ENCODE results near the gene ENTREP3. TPM values are rescaled to one million over a fixed set of nuclear protein-coding genes. Genes with fewer than 3 reads are reported as not detected.

ENTREP3 gene
- polyA plus RNA-seq, 1 donor (not counting 4 experiments of a cell fraction or from before 2014, with no cell fraction given) = 8.8 TPM

DNA sequence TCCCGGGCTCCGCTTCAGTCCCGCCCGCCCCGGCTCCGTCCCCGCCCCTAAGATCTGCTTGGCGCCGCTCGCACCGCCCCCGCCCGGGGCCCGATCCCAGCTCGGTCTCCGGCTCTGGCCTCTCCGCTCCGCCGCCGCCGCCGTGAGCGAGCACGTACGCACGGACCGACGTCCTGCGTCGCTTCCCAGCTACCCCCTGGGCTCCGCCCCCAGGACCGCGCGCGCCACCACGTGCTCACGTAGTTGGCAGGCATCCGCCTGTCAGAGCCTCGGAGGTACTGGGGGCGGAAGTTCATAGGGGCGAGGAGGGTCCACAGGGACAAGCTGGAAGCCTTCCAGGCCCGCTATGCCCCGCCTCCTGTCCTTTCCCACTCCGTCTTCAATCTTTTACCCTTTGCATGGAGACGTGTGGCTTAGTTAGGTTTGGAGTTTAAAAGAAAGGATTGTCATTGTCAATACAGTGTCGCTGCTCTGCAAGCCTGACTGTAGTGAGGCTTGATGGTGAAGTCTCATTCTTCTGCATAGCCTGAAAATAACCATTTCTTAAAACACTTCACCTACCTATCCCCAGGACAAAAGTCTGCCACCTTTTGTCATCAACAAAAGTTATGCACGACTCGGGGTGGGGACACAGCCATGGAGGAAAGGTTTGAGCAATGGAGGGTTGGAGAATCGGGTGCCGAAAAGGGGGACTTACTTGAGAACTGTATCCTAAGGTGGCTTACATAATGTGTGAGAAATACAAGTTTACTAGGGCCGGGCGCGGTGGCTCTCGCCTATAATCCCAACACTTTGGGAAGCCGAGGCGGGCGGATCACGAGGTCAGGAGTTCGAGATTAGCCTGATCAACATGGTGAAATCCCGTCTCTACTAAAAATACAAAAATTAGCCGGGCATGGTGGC is 18.3 kb upstream of the ENTREP3 start, which contains the start of gene CLK2:
Gene CLK2, minus strand, starts transcription at position 162 of the 903 bp plus-strand sequence. CDS start 2,527 bp downstream, outside the sequence.
- FAIRE-seq = no peak
- no peak for TF ChIP-seq EZH2 (IDR thresholded peaks at IDR 0.05; ENCODE audit: low read length)
- TF ChIP-seq, protein P1, sequence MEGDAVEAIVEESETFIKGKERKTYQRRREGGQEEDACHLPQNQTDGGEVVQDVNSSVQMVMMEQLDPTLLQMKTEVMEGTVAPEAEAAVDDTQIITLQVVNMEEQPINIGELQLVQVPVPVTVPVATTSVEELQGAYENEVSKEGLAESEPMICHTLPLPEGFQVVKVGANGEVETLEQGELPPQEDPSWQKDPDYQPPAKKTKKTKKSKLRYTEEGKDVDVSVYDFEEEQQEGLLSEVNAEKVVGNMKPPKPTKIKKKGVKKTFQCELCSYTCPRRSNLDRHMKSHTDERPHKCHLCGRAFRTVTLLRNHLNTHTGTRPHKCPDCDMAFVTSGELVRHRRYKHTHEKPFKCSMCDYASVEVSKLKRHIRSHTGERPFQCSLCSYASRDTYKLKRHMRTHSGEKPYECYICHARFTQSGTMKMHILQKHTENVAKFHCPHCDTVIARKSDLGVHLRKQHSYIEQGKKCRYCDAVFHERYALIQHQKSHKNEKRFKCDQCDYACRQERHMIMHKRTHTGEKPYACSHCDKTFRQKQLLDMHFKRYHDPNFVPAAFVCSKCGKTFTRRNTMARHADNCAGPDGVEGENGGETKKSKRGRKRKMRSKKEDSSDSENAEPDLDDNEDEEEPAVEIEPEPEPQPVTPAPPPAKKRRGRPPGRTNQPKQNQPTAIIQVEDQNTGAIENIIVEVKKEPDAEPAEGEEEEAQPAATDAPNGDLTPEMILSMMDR (optimal IDR thresholded peaks at IDR 0.05 in 1 of 3, IDR thresholded peaks at IDR 0.05 in 1 of 3, conservative IDR thresholded peaks at IDR 0.05 in 1 of 3; ENCODE audit: extremely low read depth in 1 of 3, insufficient read depth in 2 of 3, low read length in 3 of 3) = peak in 1 of 3 experiments; percentile 16

DNA sequence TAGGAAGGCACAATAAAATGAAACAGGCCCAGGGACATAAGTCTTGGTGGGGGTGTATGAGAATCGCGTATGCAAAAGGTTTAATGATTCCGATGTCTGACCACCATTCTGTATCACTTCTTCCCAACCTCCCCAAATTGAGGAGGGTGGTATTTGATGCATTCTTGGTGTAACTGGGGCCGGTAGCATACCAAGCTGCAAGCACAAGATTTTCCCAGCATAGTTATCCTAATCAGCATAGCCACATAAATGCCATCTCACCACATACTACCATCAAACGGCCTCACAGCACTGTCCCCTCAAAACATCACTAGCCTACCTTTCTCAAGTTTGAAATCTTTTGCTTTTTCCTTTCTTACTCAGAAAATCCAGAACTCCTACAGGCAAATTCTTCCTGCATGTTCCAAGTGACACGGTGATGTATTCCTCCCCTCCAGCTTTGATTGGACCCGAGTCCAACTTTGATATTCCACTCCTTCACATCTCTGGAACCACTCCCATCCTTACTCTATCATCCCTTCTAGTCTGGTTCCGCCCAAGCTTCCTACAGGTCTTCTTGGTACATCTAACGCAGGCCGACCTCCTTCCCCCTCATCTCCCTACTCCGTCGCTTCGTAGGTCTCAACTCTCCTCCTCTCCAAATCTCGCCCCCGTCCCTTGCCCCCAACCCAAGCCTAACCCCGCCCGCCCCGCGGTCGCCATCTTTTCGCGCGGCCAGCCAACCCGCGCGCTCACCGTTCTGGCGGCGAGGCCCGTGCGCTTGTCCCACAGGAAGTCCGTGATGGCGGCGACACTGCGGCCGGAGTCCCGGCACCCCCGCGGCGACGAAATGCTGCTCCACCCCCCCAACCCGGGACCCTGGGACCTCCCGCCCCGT is 17.4 kb upstream of the ENTREP3 start:
- Histone ChIP-seq H3K9me1 (ENCODE audit: control insufficient read depth, extremely low read depth, insufficient read depth, low read length) (no peaks in the 10 kb centered on the region), H3K4me3 (ENCODE audit: control insufficient read depth in 2 of 3, extremely low read depth in 1 of 3, insufficient read depth in 2 of 3, low read depth in 1 of 3, low read length in 3 of 3) (peak overlapping the region; percentile 86 to 98 (median 93)), H3K9me3 (ENCODE audit: control insufficient read depth, low read depth, low read length) (no peaks in the 10 kb centered on the region), H2AFZ (ENCODE audit: control insufficient read depth, low read length) (peak overlapping the region; percentile 91), H4K20me1 (ENCODE audit: control insufficient read depth, extremely low read depth, insufficient read depth, low read length) (peaks cover 3% of the 10 kb centered on the region), H3K36me3 (ENCODE audit: control insufficient read depth in 2 of 2, extremely low read depth in 1 of 2, insufficient read depth in 2 of 2, low read length in 2 of 2) (peaks cover 23 to 32% of the 10 kb centered on the region in 2 experiments), H3K27me3 (ENCODE audit: control insufficient read depth, extremely low read depth, insufficient read depth, low read length) (no peaks in the 10 kb centered on the region), H3K4me2 (ENCODE audit: control insufficient read depth, extremely low read depth, insufficient read depth, low read depth, low read length) (peak overlapping the region; percentile 96), H3K9ac (ENCODE audit: control insufficient read depth, extremely low read depth, insufficient read depth, low read length) (peak overlapping the region; percentile 74), H3K79me2 (ENCODE audit: control insufficient read depth, insufficient read depth, low read length) (peaks cover 37% of the 10 kb centered on the region), H3K4me1 (ENCODE audit: control insufficient read depth, extremely low read depth, insufficient read depth, low read length) (peaks cover 15% of the 10 kb centered on the region), H3K27ac (ENCODE audit: control insufficient read depth, insufficient read depth, low read length) (peak overlapping the region; percentile 51)
- dilution Hi-C loops (cut with MboI; ENCODE audit: extremely low pct_ligation_motif_present, low sequenced_read_pairs) = no loop called here
- DNase-seq (ENCODE audit: low read depth, low spot score) (no peak), FAIRE-seq (no peak)
- TF ChIP-seq, protein P1 (optimal IDR thresholded peaks at IDR 0.05 in 1 of 3, IDR thresholded peaks at IDR 0.05 in 1 of 3, conservative IDR thresholded peaks at IDR 0.05 in 1 of 3; ENCODE audit: extremely low read depth in 1 of 3, insufficient read depth in 2 of 3, low read length in 3 of 3) = no peak
- no peak for TF ChIP-seq EZH2 (IDR thresholded peaks at IDR 0.05; ENCODE audit: low read length)

More for the DNA sequence above, 18.3 kb upstream of the ENTREP3 start, which contains the start of gene CLK2:
- Histone ChIP-seq H3K9me3 (ENCODE audit: control insufficient read depth, low read depth, low read length) (no peaks in the 10 kb centered on the region), H4K20me1 (ENCODE audit: control insufficient read depth, extremely low read depth, insufficient read depth, low read length) (peaks cover 3% of the 10 kb centered on the region), H2AFZ (ENCODE audit: control insufficient read depth, low read length) (peak within 1 kb of the TSS; percentile 91), H3K4me1 (ENCODE audit: control insufficient read depth, extremely low read depth, insufficient read depth, low read length) (peaks cover 22% of the 10 kb centered on the region), H3K9me1 (ENCODE audit: control insufficient read depth, extremely low read depth, insufficient read depth, low read length) (no peaks in the 10 kb centered on the region), H3K9ac (ENCODE audit: control insufficient read depth, extremely low read depth, insufficient read depth, low read length) (peak within 1 kb of the TSS; percentile 74), H3K79me2 (ENCODE audit: control insufficient read depth, insufficient read depth, low read length) (peaks cover 34% of the 10 kb centered on the region), H3K27ac (ENCODE audit: control insufficient read depth, insufficient read depth, low read length) (peak within 1 kb of the TSS; percentile 51), H3K27me3 (ENCODE audit: control insufficient read depth, extremely low read depth, insufficient read depth, low read length) (no peaks in the 10 kb centered on the region), H3K4me2 (ENCODE audit: control insufficient read depth, extremely low read depth, insufficient read depth, low read depth, low read length) (peak within 1 kb of the TSS; percentile 96), H3K36me3 (ENCODE audit: control insufficient read depth in 2 of 2, extremely low read depth in 1 of 2, insufficient read depth in 2 of 2, low read length in 2 of 2) (peaks cover 14 to 24% of the 10 kb centered on the region in 2 experiments), H3K4me3 (ENCODE audit: control insufficient read depth in 2 of 3, extremely low read depth in 1 of 3, insufficient read depth in 2 of 3, low read depth in 1 of 3, low read length in 3 of 3) (peak within 1 kb of the TSS; percentile 86 to 98 (median 93))
- peak; percentile 78 for DNase-seq (ENCODE audit: low read depth, low spot score)
- dilution Hi-C loops (cut with MboI; ENCODE audit: extremely low pct_ligation_motif_present, low sequenced_read_pairs) = no loop called here
